SHP77 (cell line): ENCODE results near the gene SMOC1.

Experiments used
- DNase-seq, 2 experiments: peaks; one replicate each; lab custom pipeline; 2025; lab: John Stamatoyannopoulos, UW

Gene SMOC1

GRCh38 chr14:70011098-70011497 lies 131.9 kb downstream of the SMOC1 start:
- no peak for DNase-seq

DNA sequence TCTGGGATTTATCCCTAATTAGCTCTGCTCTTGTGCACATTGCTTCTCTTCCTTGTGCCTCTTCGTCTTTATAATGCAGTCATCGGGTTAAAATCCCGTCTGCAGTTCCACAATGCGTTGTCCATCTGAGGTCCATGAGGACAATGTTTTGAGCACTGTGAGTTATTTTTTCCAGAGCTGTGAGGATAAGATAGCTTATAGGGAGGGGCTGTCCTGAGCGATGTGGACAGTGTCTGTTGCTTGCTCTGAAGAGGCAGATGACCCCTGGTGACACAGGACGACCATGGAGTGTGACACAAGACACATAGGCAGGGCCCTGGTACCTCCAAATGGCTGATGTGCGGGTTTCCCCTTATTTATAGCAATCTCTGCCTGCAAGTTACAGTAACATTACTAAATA lies 132.5 kb downstream of the SMOC1 start:
- no peak for DNase-seq

GRCh38 chr14:70013271-70013873 lies 134.2 kb downstream of the SMOC1 start:
- no peak for DNase-seq

DNA sequence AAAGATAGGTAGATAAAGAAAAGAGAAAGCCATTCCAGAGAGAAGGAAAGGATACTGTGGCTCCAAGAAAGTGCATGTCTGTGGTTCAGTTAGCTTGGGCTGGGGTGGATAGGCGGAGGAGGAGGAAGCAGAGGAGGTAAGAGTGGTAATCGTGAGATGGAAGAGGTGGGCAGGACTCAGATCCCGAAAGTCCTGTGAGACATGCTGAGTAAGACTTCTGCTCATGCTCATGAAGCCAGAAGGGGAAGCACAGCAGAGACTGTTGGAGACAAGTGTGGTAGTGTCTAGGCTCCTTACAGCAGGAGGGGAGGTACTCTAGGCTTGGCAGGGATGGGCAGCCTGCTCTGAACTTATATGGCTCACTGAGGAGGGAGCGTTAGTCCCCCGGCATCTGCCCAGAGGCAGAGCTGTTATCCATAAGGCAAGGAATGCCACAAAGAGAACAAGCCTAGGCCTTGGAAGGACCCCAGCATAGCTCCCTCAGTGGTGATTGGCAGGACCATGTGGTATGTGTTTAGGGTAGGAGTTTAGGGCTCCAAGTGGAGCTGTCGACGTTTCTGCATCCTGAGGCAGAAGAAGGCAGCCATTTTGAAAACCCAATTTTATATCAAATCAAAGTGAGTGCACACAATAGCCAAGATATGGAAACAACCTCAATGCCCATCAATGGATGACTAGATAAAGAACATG lies 135.3 kb downstream of the SMOC1 start:
- no peak for DNase-seq

GRCh38 chr14:70018230-70018629 lies 139.0 kb downstream of the SMOC1 start:
- no peak for DNase-seq

DNA sequence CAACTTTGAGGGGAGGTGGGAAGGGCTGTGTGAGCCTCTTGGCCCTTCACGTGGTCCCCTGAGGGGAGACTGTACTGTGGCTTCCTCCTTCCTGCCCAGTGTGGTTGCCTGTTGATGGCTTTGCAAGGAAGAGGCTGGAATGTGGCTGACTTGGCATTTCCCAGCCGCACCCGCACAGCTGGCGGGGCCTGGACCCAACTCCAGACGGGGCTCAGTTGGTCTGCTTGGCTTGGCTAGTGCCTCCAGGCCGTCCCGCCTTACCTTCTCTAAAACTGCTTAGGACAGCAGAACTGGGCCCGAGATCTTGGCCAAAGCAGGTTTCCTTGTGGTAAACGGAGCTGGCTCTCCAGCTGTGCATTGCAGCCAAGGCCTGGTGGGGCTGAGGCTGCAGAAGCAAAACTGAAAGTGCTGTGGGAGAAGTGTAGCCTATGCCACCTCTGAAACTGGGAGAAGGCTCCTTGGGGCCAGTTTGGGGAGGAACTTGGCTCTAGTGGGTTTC lies 139.5 kb downstream of the SMOC1 start:
- DNase-seq, result no peak

- DNase-seq, result no peak
Observed at GRCh38 chr14:70019695-70020094, 140.5 kb downstream of the SMOC1 start.

DNA sequence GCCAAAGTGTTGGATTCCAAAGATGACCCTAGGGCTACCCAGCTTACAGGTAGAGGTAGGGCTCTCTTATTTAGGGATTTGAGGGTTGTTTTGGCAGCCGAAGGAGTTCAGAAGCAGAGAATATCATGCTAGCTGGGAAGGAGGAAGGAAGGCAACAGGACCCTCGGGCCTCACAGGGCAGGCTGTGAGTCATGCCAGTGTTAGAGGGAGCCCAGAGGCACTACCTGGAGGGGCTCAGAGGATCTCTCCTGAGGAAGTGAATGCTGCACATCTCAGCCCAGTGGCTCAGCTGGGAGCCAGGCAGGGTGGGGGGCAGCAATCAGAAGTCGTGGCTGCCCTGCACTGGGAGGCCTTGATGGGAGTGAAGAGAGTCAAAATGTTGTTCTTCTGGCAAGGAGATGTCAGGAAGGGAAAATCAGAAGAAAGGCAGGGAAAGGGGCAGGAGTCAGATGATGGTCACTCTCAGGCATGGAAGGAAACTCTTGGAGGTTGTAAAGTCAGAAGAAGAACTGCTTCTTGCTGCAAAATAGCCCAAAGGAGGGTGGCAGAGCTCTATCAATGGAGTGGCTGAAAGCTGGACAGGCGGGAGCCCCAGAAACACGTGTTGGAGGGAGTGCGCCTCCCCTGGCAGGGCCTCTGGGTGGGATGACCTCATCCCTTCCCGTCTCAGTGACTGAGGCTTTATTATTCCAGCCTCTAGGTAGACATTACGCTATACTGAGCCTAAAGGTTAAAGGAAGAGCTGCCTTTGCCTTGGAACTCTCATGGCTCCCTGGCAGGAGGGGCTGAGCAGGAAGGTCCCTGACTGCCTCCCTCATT lies 141.3 kb downstream of the SMOC1 start:
- no peak for DNase-seq

- DNase-seq, result no peak
Observed at GRCh38 chr14:70021548-70022220, 142.5 kb downstream of the SMOC1 start.

GRCh38 chr14:70022771-70023445 lies 143.7 kb downstream of the SMOC1 start:
- DNase-seq, result no peak

DNA sequence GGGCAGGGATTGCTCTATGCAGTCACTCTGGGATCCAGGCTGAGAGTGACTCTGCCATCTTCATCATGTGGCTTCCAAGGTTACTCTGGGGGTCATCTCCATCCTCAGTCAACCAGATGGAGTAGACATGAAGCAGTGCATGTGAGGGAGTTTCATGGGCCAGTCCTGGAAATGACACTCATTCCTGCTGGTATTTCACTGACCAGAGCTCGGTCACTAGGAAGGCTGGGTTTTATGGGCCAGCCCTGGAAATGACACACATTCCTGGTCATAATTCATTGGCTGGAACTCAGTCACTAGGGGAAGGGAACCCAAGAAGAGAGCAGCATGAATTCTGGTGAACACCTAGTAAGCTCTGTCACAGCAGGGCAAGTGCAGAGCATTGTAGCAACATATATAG lies 144.7 kb downstream of the SMOC1 start:
- DNase-seq, result no peak

DNA sequence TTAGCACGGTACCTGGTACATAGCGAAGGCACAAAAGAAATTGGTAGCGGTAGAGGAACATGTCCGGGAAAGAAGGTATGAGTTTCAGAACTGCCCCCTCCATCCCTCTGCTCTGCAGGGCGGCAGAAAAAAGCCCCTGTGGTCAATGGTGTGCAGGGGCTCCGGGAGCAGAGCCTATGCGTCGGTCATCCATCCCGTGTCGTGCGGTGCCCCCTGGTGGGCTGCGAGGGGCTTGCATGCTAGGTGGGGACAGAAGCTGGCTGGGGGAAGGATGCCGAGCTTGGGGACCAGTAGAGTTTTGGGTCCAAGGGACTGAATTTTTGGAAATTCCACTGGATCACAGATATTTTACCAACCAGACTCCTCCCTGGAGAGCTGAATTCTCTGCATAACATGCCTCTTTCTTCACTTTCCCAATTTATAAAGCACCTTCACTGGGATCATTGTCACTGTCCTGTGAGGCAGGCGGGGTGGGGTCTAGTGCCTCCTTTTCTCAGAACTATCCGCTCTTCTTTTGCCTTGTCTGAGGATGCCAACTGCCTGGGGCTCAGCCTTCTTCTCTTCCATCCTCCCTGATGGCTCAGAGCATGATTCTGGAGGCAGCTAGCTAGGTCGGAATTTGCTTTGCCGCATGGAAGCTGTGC lies 148.7 kb downstream of the SMOC1 start:
- DNase-seq, result peak; percentile 38 to 40

DNA sequence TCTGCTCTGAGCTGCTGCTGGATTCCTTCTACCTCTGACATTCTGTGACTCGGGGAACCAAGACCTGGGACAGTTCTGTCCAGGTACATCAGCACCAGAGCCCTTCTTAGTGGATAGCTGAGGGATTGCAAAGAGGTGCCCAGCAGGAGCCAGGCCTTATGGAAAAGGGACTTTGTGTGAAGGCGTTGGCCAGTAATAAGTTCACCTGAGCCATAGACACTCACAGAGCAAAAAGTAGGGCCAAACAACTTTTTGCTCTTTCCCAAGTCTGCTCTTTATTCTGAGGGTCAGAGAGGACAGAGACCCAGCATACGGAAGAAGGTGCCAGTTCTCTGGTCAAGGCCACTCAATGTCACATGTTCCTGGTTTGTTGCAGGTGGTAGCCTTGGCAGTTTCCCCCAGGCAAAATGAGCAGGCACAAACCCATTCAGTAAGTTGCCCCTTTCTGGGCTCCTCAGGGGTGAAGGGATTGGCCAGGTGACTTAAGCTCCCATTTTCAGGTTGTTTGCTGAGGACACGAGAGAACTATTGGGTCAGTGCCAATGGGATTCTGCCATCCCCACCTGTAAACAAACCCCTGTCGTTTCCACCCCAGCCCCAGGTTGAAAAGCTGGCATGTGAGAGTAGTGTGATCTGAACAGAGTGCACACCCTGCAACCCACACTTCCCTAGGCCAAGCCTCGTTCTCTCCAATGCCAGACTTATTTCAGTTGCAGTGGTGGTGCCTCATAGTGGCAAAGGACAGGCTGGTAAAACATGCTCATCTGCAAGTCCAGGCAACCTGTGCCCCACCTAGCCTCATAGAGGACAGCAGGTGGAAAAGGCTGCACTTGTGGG lies 150.3 kb downstream of the SMOC1 start:
- DNase-seq, result no peak

DNA sequence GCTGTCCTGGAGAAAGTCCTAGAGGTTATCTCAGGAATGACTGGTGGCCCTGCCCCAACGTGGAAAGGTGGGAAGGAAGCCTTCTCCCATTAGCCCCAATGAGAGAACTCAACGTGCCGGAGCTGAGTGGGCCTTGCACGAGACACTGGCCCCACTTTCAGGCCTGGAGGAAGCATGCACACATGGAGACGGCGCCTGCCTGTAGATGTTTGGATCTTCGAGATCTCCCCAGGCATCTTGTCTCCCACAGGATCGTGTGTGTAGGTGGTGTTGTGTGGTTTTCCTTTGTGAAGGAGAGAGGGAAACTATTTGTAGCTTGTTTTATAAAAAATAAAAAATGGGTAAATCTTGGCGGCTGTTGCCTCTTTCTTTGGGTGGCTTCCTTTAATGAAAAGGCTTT lies 152.8 kb downstream of the SMOC1 start:
- DNase-seq, result no peak

DNA sequence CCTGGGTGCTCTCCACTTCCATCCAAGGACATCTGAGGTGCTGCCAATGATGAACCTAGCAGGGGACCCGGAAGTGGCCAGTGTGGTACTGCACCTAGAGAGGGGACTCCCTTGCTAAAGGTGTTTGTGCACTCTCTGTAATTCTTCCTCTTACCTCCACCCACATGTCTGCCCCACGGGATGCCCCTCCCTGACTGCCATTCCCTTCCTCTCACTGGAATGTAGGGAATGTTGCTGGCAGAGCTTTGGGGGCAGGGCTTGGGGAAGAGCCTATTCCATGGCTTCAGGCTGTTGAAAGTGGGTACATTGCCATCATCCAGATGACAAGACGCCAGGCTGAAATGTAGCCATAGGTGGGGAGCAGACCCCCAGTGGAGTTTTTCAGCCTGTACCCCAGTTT lies 153.2 kb downstream of the SMOC1 start:
- no peak for DNase-seq

- DNase-seq, result no peak
Observed at GRCh38 chr14:70033116-70033515, 153.9 kb downstream of the SMOC1 start.

GRCh38 chr14:70033561-70033960 lies 154.3 kb downstream of the SMOC1 start:
- no peak for DNase-seq

GRCh38 chr14:70034257-70034656 lies 155.0 kb downstream of the SMOC1 start:
- no peak for DNase-seq

DNA sequence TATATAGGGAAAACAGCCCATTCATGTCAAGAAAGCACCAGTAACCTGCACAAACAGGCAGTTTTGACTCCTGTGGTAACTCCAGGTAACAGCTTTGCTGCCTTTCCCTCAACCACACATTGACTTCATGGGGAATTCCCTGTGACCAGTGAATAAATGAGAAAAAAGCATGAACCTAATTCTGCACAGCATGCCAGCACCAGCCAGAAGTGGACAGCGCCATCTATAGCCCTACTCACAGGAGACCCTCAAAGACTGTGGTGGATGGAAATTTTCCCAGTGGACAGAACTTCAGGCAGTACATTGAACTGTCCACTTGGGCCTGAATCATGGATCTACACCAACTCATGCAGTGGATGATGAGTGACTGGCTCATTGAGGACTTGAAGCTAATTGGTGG lies 157.4 kb downstream of the SMOC1 start:
- peak in 1 of 2 experiments; percentile 27 for DNase-seq

DNA sequence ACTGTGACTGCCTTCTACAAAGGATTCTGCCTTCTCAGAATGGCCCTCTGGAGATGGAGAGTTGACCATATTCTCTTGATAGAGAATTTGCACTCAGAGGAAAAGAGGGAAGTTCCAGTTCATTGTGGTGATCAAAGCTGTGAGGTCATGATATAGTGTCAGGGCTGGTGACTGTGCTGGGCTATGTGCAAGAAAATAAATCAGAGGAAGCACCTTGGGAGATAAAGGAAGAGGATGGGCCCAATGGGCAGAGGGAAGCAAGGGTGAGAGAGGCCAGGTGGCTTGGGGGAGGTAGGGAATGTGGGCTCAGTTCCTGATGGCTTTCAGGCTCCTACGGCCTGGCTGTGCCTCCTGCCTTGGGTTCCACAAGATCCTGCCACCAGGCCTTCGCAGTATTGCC lies 163.8 kb downstream of the SMOC1 start:
- DNase-seq, result no peak
